ENCODE data around the gene KIF25.

Gene KIF25

GRCh38 chr6:168053086-168053956 lies 55.9 kb downstream of the KIF25 start:
- FAIRE-seq, result no peak

DNA sequence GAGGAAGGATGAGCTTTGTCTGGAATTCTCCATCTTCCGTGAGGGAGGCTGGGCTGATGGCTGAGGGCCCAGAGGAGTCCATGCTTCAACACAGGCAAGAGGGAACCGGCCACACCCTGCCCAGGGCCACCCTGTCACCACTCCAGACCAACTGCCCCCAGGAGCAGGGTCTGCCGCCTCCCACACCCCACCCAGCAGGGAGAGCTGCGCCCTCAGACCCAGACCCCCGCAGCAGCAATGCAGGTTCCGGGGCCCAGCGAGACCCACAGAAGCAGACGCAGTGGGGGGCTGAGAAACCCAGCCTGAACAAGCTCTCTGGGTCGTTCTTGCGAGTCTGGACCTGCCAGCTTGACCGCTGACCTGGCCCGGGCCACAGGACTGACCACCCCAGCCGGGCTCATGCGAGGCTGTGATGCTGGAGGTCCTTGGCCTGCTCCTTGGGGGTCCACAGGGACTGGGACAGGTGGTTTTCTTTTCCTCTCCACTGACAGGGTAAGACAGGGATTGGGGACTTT lies 56.5 kb downstream of the KIF25 start:
- FAIRE-seq, result no peak

DNA sequence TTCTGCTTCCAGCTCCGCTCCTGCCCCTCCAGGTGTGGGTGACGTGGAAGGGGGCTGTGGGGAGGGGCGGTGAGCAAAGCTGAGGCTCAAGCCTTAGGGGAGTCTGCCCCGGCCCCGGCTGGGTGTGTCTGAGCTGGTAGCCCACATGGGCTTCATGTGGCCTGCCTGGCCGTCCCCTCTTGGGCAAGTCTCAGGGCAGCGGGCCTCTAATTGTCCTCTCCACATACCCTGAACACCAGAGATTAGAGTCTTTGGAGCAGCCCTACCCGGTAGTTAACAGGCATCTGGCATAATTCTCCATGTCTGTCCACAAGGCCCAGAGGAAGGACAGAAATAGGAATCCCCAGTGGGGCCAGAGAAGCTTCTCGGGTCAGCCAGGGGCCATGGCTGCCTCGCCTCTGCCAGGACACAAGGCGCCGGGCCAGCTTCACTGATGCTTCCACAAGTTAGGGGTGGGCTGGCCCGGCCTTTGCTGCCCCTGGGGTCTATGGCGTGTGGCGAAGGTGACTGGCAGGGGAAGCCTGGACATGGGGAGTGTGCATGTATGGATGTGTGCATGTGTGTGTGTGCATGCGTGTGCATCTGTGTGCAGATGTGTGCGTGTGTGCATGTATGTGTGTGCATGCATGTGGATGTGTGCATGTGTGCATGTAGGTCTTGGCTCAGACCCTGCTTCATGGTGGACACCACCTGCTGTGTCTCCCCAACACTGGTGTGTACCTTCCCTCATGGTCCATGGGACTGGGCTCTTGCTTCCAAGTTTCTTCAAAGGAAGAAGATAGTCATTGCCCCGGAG lies 57.5 kb downstream of the KIF25 start:
- no peak for FAIRE-seq

DNA sequence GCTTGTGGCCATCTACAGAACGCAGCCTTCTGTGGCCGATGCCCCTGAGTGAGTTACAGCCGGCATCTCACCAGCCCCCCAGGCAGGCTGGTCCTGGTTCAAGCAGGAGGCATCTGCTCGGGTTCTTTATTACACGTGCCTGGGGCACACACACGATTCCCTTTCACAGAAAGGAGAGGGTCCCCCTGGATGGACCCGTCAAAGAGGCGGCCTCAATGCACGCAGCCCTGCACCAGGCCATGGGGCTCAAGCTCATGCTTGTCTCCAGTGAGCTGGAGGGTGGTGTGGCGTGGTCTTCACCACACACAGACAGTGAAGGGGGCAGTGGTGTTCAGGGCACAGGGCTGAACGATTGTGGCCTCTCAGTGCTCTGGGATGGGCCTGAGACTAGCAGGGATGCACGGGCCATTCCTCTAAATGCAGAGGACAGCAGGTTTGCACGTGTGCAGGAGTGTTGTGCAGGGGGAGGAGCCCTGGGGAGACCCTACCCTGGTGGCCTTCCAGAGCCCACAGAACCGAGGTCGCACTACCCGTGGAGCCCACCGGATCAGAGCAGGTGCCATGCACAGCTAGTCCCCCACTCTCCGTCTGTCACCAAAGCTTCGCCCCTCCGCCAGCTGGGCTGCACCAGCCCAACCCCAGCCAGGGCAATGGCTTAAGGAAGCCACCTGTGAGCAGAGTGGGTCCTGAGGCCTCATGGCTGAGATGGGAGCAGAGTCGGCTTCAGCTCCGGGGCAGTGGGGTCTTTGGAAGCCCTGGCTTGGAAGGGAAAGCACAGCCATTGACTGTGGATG lies 58.4 kb downstream of the KIF25 start:
- no peak for FAIRE-seq

DNA sequence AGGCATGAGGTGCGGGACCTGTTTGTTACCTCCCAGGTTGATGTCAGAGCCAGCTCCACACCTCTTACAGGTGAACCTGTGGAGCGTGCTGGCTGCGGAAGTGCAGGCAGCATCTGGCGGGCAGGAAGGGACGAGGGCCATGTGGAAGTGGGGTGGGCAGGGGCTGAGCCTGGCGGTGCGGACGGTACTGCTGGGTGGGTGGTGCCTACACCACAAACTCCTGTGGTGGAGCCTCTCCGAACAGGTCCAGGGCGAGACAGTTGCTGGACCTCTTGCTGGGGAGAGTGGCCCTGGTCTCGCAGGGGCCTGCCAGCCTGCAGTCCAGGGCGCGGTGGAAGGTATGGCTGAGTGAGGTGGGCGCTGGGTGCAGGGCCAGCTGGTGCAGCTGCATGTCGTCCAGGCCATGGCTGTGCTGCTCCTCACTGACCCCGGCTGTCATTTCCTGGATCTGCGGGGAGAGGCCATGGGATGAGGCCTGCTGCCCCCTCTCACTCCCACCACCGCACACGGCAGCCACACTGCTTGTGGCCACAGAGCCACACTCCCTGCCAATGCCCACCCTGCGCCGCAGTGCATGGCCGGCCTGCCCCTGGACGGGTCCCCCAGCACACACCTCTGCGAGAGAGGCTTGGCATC lies 59.5 kb downstream of the KIF25 start:
- no peak for FAIRE-seq

DNA sequence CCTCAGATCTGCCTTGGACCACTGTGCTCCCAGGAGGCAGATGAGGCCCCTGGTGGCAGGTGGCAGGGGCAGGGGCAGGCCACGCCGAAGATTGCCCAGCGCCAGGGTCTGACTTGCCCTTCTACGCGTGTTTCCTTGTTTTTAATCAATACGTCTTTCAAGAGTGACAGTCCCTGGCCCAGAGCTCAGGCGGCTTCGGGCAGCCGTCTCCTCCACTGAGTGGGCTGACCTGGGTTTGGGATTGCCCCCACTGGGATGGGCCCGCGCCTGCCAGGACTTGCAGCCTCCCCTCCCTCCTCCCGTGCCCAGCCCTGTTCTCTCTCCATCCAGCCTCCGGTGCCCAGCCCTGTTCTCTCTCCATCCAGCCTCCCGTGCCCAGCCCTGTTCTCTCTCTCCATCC lies 60.4 kb downstream of the KIF25 start:
- FAIRE-seq, result no peak

DNA sequence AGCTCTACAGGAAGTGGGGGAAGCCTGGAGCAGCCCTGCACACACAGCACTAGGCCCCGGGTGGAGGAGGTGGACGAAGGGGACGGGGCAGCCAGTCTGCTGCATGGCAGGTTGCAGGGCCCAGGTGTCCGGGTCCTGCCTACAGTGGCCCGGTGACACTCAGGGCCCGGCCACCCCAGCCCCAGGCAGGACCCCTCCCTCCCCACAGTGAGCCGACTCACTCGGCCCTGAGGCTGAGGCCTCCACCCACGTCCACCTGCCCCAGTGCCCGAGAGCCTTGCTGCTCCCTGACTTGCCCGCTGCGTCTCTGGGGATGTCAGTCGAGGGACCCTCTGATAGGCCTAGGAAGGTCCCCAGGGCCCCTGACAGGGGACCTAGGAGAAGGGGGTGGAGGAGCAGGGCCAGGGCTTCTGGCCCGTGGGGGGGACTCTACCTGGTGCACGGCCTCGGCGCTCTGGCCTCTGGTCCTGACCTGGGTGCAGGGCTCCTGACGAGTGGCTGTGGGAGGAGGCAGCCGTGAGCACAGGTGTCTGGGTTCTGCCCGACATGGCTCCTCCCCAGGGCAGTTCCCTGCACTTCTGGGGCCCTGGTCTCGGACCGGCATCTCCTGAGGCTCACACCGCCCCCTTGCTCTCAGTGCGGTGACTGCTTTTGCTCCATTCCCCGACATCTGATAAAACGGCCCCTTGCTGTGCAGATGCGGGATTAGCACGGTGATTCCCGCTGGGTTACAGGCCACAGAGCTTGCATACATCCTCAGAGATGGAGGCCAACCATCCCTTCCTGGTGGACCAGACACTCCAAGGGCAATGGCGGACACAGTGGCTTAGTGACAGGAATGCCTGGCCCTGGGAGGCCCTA lies 61.5 kb downstream of the KIF25 start:
- no peak for FAIRE-seq

- no peak for FAIRE-seq
Observed at GRCh38 chr6:168060521-168060931, 63.1 kb downstream of the KIF25 start.

DNA sequence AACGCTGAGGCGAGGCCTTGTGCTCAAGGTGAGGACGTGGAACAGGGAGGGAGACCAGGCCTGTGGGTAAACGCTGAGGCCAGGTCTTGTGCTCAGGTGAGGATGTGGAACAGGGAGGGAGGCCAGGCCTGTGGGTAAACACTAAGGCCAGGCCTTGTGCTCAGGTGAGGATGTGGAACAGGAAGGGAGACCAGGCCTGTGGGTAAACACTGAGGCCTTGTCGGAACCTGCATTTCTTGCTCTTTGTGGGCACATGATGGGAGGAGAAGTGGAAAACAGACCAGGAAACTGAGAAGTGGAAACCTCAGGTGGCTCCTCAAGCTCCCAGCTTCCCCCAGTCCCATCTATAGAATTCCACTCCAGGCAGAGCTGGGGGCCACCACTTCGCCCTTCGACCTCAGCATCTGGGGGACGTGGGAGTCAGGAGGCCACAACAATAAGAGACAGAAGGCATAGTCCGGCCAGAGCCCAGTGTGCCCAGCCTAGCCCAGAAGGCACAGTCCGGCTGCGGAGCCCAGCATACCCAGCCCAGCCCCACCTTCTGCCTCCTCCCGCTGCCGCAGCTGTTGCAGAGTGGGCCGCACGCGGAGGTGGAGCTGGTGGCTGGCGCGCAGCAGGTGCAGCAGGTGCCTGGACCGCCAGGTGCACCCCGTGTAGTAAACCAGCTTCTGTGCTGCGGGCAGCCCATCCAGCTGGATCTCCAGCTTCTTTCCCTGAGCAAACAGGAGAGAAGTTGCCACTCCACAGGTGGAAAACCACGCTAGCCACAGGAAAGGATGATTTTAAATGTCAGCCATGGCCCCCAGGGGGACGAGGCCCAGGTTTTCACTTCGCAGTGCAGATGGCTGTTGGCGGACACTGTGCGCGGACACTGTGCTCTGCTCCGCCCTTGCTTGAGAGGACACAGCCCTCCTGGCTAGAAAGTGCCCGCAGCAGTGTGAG lies 64.1 kb downstream of the KIF25 start:
- no peak for FAIRE-seq

- FAIRE-seq, result no peak
Observed at GRCh38 chr6:168062346-168063289, 65.1 kb downstream of the KIF25 start.

DNA sequence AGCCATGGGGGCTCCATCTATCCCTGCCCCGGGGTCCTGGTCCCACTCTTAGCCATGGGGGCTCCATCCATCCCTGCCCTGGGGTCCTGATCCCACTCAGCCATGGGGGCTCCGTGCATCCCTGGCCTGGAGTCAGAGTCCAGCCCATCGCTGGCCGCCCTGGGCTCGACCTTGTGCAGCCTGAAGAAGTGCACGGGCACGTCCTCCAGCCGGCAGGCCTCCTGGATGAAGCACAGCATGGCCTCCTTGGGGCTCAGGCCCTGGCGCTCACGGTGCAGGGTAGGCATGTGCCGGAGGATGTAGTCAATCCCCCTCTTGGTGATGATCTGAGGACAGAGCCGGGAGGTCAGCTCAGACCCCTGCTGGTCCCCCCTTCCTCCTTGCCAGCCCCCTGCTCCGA lies 66.0 kb downstream of the KIF25 start:
- no peak for FAIRE-seq

DNA sequence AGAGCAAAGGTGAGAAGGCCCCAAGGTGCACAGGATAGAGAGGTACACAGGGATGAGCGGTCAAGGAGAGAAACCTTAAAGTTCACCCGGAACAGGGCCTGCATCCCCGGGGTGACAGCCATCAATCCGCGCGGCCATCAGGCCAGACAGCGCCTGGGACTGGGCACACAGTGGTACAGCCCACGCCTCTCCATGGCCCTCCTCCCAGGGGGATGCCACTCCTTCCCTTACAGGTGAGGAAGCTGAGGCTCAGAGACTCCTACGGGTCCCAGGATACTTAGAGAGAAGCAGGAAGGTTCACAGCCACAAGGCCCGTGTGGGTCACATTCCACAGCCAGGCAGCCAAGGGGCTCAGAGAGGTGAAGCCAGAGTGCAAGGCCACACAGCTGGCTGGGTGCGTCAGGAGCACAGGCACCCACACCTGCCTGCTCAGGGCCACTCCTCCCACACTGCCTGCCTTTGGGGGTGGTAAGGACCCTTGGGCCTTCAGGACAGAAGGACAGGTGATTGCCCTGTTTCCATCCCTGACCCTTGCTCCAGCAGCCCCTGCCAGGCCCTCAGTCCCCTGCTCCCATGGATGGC lies 66.8 kb downstream of the KIF25 start:
- no peak for FAIRE-seq

GRCh38 chr6:168067081-168067759 lies 69.7 kb downstream of the KIF25 start:
- FAIRE-seq, result no peak

DNA sequence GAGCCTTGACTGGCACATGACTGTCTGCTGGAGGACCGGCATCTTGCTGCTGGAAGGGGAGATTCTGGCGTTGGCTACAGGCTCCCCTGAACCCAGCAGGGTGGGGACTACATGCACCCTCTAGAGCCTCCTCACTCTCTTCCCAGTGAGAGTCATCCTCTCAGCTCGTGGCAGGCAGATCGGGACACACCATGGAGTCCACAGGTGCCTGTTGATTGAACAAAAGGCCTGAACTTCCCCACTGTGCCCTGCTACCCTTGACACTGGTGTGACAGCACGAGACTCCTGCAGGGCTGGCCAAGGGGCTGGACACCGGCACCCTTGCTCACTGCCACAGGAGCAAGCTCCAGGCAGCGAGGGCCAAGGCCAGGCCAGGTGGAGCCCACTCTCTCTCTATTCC lies 73.3 kb downstream of the KIF25 start:
- no peak for FAIRE-seq

DNA sequence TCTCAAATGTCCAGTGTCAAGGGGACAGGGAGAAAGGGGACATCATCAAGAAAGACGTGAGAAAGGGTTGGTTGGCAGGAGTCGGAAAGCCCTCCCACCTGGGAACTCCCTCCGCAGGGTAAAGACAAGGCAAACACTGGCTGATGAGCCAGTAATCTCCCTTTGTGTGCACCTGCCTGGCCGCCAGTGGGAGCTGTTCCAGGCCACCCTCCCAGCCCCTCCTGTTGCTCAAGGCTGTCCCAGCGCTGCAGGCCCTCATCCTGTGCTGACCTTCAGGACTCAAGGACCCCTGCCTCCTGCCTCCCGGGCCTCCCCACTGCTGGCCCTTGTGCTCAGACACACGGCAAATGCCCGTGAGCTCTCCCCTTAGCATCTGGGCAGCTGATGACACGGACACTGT lies 74.1 kb downstream of the KIF25 start:
- no peak for FAIRE-seq

- no peak for FAIRE-seq
Observed at GRCh38 chr6:168072261-168072660, 74.8 kb downstream of the KIF25 start.

- no peak for FAIRE-seq
Observed at GRCh38 chr6:168072730-168073129, 75.3 kb downstream of the KIF25 start.

Data from TTC549 (cell line).